Measurements from ENCODE around the gene APLNR.
"Not testable (repeated sequence)": the region's sequence is repeated elsewhere in the genome, so short reads cannot be mapped to it uniquely, and the experiment has no call there.

The APLNR gene

DNA sequence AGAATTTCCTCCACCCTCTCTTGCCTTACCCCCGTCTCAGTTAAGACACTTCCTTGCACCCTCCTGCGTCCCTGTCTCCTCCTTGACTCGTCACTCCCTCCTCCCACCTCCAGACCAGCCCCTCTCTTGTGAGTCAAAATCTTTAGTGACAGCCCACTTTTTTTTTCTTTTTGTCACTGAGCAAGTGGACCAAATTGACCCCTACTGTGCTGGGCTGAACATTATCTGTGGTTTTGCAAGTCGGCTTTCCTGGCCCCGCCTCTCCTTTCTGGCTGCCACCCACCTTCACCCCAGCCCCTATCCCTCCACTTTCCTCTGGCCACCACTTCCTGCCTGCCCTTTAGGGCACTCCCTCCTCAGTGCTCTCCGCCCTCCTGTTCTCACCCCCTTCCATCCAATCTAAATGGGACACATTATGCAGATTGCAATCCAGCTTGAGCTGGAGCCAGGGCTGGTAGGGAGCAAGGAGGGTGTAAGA, at the start of gene APLNR:
APLNR (minus strand) TSS at position 47 of the 478 bp plus-strand sequence. CDS start 246 bp downstream, outside the sequence.
- DNase-seq (ENCODE audit: low spot score), result no peak

DNA sequence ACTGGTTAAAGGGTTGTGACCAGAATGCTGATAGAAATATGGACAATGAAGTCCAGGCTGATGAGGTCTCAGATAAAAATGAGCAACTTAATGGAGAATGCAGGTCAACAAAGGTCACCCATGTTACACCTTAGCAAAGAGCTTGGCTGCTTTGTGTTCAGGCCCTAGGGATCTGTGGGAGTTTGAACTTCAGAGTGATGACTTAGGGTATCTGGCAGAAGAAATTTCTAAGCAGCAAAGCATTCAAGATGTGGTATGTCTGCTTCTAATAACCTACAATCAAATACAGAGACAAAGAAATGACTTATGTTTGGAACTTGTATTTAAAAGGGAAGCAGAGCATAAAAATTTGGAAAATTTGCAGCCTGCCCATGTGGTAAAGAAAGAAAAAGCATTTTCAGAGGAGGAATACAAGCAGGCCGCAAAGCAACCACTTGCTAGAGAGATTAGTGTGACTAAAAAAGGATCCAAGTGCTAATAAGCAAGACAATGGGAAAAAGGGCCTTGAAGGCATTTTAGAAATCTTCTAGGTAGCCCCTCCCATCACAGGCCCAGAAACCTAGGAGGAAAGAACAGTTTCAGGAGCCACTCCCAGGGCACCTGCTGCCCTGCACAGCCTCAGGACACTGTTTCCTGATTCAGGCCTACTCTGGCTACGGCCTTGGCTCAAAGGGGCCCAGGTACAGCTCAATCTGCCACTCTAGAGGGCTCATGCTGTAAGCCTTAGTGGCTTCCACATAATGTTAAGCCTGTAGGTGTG, 46.4 kb upstream of the APLNR start:
- DNase-seq (ENCODE audit: low spot score), result no peak

GRCh38 chr11:57281546-57281945, 44.5 kb upstream of the APLNR start:
- DNase-seq (ENCODE audit: low spot score), result not testable (repeated sequence)

- DNase-seq (ENCODE audit: low spot score), result no peak
Observed at GRCh38 chr11:57279116-57279515, 42.1 kb upstream of the APLNR start.

- no peak for DNase-seq (ENCODE audit: low spot score)
Observed at GRCh38 chr11:57278721-57279095, 41.7 kb upstream of the APLNR start.

- DNase-seq (ENCODE audit: low spot score), result peak; percentile 58
Observed at GRCh38 chr11:57277845-57278720, 41.0 kb upstream of the APLNR start.

DNA sequence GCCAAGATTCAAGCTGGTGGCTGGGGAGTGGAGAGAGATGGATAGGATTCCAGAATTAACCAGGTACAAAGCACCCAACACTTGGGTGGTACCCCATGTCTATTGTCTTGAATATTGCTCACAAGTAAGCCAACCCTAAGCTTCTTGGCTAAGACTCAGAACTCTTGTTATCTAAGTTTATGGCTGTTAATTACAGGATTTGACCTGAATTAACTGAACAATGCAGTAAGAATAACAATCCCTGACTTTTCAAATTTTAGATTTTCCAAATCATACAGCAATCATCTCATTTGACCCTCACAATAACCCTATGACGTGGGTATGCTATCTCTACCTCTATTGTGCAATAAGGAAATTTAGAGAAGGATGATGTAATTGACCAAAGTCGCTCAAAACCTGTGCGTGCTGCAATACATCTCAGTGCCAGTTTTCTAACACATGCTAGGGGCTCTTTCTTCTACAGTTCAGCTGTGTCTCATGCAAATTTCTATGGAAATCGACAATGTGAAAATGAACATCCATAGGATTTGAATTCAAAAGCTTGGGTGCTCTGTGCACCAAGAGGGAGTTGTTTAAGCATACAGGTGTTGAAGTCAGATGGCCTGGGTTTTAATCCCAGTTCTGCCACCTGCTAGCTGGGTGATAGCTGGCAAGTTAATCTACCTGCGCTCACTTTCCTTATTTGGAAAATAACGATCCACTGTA, 40.1 kb upstream of the APLNR start:
- DNase-seq (ENCODE audit: low spot score), result peak; percentile 7

DNA sequence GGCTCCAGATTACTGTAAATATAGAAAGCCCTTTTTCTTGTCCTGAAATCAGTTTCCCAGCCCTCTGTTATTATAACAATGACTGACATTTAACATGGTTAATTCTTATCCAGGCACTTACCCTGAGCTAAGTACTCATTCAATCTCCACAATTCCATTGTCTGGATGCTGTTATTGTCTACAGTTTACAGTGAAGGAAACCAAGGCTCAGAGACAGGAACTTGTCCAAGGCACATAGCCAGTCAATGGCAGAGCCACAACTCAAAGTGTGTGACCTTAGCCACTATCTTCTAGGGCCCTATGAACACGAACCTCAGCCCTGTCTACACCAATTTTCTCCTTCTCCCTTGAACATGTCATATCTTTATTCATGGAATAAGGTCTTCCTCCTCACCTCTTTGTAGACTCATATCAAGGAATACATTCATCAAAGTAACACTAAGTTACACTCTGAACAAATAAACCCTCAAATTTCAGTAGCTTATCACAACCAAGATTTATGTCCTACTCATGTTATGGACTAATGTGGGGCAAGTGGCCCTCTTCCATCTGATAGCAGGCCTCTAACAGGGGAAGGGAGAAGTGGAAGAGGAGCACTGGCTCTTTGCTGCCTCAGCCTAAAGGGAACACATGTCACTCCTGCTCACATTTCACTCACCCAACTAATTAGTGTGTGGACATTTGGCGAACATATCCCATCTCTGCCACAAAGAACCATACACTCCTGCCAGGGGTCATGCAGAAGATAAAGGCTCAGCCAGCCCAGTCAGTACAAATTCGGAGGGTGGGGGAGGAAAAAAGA, 39.3 kb upstream of the APLNR start:
- no peak for DNase-seq (ENCODE audit: low spot score)

DNA sequence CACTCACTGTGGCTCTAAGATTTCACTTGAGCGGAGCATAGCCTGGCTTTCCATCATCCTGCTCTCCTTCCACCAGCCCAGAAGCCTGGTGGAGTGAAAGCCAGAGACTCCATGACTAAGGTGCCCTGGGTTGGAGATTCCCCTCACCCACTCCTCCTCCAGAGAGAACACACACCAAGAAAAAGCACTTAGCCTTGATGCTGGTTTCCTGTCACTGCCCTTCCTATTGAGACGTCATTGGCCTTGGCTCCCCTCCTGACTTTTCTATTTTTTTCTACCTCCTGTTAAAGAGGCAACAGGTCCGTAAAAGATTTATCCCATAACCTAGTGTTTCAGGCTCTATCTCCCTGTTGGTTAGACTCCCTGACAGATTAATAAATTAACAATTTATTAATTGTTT, 38.5 kb upstream of the APLNR start:
- DNase-seq (ENCODE audit: low spot score), result no peak

- DNase-seq (ENCODE audit: low spot score), result no peak
Observed at GRCh38 chr11:57274904-57275498, 38.0 kb upstream of the APLNR start.

DNA sequence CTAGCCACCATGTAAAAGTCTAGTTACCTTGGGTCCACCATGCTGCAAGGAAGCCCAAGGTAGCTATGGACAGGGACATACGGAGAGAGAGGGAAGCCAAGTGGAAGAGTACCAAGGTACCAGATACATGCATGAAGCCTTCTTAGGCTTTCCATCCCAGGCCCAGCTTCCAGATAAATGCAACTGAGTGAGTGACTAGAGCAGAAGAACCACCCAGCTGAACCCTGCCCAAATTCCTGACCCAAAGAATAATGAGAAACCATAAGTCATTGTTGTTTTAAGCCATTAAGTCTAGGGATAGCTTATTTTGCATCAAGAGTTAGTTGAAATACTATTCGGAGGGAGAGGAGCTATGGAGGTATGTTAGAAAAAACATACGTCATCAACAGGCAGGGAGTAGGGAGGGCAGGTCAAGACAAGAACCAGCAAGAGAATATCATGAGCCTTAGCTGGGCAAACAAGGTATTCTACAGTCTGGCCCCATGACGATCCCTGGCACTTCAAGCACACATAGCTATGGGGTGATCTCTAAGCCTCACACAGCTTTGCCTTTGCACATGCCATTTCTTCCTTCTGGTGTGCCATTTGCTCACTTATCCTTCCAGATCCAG, 36.5 kb upstream of the APLNR start:
- DNase-seq (ENCODE audit: low spot score), result no peak

GRCh38 chr11:57269571-57270021, 32.5 kb upstream of the APLNR start:
- DNase-seq (ENCODE audit: low spot score), result no peak

- DNase-seq (ENCODE audit: low spot score), result no peak
Observed at GRCh38 chr11:57266157-57266556, 29.1 kb upstream of the APLNR start.

DNA sequence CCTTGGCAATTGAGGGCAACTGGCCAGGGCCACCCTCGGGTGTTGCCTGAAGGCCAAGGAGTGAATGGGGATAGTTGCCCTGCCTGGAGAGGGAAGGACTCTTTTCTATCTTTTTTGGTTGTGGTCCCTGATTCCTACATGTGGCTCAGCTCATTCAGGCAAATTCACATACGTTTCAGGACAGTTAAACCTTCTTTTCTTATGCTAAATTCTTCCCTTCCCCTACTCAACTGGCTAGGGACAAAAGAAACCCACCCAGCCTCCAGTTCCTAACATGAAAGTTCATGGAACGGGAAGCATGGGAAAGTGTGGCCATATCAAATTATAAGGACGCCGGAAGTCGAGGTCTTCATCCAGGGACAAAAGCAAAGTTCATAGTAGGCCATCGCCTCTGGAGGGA, 26.3 kb upstream of the APLNR start:
- no peak for DNase-seq (ENCODE audit: low spot score)

- DNase-seq (ENCODE audit: low spot score), result no peak
Observed at GRCh38 chr11:57262157-57262556, 25.1 kb upstream of the APLNR start.

DNA sequence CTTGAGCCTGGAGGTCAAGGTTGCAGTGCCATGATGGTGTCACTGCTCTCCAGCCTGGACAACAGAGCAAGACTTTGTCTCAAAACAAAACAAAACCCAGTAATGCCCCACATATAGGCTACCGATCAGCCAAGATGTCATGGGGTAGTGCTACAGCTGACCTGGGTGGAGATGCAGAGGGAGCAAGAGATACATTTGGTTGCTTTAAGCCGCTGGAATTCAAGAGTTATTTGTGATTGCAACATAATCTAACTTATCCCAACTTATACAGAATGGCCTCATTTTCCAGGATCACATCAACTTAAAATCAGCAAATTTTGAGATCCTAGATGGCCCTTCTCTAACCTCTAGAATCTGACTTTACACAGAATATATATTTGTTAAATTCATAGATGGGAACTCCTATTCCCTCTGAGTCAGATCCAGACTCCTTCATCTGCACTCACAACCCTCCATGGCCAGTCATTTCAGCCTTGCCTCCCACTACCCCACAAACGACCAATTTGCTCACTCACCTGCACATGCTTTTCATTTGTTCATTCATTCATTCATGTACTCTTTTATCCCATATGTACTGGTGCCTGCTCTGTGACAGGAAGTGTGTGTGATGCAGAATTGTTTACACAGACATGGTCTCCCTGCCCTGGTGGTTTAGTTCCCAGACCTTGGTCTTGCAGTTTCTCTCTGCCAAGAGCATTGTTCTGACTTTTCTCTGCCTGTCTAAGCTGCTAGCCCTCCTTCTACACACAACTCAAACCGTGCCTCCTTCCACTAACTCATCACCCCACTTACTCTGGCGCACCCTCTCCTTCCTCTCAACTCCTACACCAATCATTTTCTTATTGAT, 24.1 kb upstream of the APLNR start:
- DNase-seq (ENCODE audit: low spot score), result no peak

DNA sequence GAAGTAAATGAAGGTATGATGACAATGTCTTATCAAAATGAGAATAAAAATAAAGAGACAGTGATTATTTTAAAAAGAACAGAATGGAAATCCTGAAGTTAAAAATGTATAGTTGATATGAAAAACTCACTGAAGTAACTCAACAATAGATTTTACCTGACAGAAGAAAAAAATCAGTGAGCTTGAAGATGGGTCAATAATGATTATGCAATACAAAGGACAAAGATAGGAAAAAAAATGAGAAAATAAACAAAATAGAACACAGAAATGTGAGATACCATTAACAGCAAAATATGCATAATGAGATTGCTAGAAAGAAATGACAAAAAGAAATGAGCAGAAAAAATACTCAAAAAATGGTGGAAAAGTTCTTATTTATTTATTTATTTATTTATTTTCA, 19.1 kb upstream of the APLNR start:
- no peak for DNase-seq (ENCODE audit: low spot score)

DNA sequence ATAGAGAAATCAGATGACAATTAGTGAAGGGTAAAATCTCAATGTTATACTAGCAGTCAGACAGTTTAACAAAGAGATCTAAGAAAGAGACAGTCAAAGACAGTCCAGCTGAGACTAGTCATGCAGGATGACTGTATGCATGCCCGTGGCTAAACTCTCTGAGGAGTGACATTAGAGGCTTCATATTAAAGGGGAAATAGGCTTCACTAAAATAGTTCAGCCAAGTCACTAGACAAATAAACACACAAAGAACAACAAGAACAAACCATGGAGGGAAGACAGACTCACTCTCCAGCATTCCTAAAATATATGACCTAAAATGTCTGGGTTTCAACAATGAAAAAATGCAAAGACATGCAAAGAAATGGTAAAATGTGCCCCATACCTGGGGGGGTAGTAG, 18.6 kb upstream of the APLNR start:
- DNase-seq (ENCODE audit: low spot score), result no peak

DNA sequence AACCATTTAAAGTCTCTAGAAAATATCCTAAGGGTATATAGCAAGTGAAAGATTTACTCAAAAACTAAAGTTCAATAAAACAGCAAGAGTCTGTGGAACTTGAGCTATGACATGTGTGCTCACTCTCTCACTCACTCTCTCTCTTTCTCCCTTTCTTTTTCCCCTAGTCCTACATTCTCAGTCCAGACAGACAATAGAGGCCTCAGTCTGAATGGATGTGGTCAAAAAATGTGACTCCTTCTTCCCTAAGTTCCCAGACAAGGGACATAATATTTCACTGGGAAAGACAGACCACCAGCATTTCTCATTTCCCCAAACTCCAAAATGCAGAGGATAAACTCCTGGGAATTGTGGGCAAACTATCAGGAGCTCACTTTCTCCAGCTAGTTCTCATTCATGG, 17.6 kb upstream of the APLNR start:
- no peak for DNase-seq (ENCODE audit: low spot score)

Data from NAMALWA (cell line).